Body of pancreas (tissue), 4 donors: Measurements from ENCODE around the gene ZSCAN31.

ENCODE experiments used
- POLR2A ChIP-seq, 3 donors: fragments of 450-650 bp; IDR thresholded peaks; one replicate each; pipeline ENCODE4 v1.6.1; 2016; ENCODE audit warnings: antibody characterized with exemption in 3 of 3, mild to moderate bottlenecking in 2 of 3
- TF ChIP-seq, protein P1 (sequence below), 7 experiments: fragments of 450-650 bp in 4 of 7; fragments of 200-600 bp in 3 of 7; sonication (generic) in 3 of 7; IDR thresholded peaks; one replicate each; pipeline ENCODE4 v1.5.1; 2016 to 2019; ENCODE audit warnings: antibody characterized with exemption in 7 of 7

DNA sequence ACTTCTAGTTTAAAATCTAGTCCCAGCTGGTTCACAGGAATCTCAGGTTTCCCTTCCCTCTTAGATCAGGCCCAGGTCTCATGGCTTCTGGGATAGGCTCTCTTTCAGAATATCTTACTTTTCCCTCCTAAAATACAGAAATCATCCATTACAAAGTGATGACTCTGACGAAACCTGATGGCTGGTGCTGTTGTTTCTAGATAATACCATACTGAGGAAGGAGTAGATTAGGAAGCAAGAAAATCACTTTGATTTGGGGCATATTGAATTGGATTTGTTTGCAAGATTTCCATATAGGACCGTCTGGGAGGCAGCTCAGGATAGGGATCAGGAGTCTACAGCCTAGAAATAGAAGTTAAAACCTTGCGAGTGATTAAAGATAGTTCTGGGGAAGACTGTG lies 17.4 kb upstream of the ZSCAN31 start:
- no peak for TF ChIP-seq POLR2A (IDR thresholded peaks at IDR 0.05)
- TF ChIP-seq, protein P1, sequence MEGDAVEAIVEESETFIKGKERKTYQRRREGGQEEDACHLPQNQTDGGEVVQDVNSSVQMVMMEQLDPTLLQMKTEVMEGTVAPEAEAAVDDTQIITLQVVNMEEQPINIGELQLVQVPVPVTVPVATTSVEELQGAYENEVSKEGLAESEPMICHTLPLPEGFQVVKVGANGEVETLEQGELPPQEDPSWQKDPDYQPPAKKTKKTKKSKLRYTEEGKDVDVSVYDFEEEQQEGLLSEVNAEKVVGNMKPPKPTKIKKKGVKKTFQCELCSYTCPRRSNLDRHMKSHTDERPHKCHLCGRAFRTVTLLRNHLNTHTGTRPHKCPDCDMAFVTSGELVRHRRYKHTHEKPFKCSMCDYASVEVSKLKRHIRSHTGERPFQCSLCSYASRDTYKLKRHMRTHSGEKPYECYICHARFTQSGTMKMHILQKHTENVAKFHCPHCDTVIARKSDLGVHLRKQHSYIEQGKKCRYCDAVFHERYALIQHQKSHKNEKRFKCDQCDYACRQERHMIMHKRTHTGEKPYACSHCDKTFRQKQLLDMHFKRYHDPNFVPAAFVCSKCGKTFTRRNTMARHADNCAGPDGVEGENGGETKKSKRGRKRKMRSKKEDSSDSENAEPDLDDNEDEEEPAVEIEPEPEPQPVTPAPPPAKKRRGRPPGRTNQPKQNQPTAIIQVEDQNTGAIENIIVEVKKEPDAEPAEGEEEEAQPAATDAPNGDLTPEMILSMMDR (IDR thresholded peaks at IDR 0.05): no peak
